ENCODE results near the gene PLCXD1.

The PLCXD1 gene

GRCh38 chrX:265502-265901 is 15.7 kb upstream of the PLCXD1 start:
- DNase-seq (ENCODE audit: low read depth) = no peak
- no peak for TF ChIP-seq CTCF (conservative IDR thresholded peaks at IDR 0.05; ENCODE audit: control insufficient read depth, insufficient read depth, low read depth, low read length)

GRCh38 chrX:267771-268261 is 13.4 kb upstream of the PLCXD1 start:
- H3K4me3 ChIP-seq (ENCODE audit: control insufficient read depth, low read depth, low read length) = no peak overlapping the region
- no peak for TF ChIP-seq CTCF (conservative IDR thresholded peaks at IDR 0.05; ENCODE audit: control insufficient read depth, insufficient read depth, low read depth, low read length)
- no peak for DNase-seq (ENCODE audit: low read depth)

More at GRCh38 chrX:265502-265901, 15.7 kb upstream of the PLCXD1 start:
- no peak overlapping the region for H3K4me3 ChIP-seq (ENCODE audit: control insufficient read depth, low read depth, low read length)

GRCh38 chrX:270848-271367 is 10.3 kb upstream of the PLCXD1 start:
- DNase-seq (ENCODE audit: low read depth) = no peak
- H3K4me3 ChIP-seq (ENCODE audit: control insufficient read depth, low read depth, low read length) = no peak overlapping the region
- no peak for TF ChIP-seq CTCF (conservative IDR thresholded peaks at IDR 0.05; ENCODE audit: control insufficient read depth, insufficient read depth, low read depth, low read length)

- H3K4me3 ChIP-seq (ENCODE audit: control insufficient read depth, low read depth, low read length) = no peak overlapping the region
- TF ChIP-seq CTCF (conservative IDR thresholded peaks at IDR 0.05; ENCODE audit: control insufficient read depth, insufficient read depth, low read depth, low read length) = no peak
- no peak for DNase-seq (ENCODE audit: low read depth)
Observed at GRCh38 chrX:274904-275475, 6.2 kb upstream of the PLCXD1 start.

- no peak for DNase-seq (ENCODE audit: low read depth)
- no peak for TF ChIP-seq CTCF (conservative IDR thresholded peaks at IDR 0.05; ENCODE audit: control insufficient read depth, insufficient read depth, low read depth, low read length)
- H3K4me3 ChIP-seq (ENCODE audit: control insufficient read depth, low read depth, low read length) = no peak overlapping the region
Observed at GRCh38 chrX:275476-275966, 5.7 kb upstream of the PLCXD1 start.

GRCh38 chrX:275967-276580 is 5.1 kb upstream of the PLCXD1 start:
- peak; percentile 40 for DNase-seq (ENCODE audit: low read depth)
- peak overlapping the region; percentile 57 for H3K4me3 ChIP-seq (ENCODE audit: control insufficient read depth, low read depth, low read length)
- TF ChIP-seq CTCF (conservative IDR thresholded peaks at IDR 0.05; ENCODE audit: control insufficient read depth, insufficient read depth, low read depth, low read length) = no peak

Measured in fibroblast of mammary gland (primary cell).